Progenitor cell of endocrine pancreas (in vitro differentiated cells): ENCODE data around the gene ADAMTS17. TPM values are rescaled to one million over a fixed set of nuclear protein-coding genes. Genes with fewer than 3 reads are reported as not detected.

ENCODE experiments used
- DNase-seq: peaks from one replicate; pipeline ENCODE4 v3.0.0; 2021; ENCODE audit warnings: low spot score; ENCODE audit not compliant: unreplicated experiment
- H3K27ac Mint-ChIP-seq: 2 replicates; pipeline ENCODE4 v1.8.0; 2021; ENCODE audit warnings: mild to moderate bottlenecking, moderate library complexity, mixed read lengths
- H3K27me3 Mint-ChIP-seq: 2 replicates; pipeline ENCODE4 v1.8.0; 2021; ENCODE audit warnings: mixed read lengths
- H3K36me3 Mint-ChIP-seq: 2 replicates; pipeline ENCODE4 v1.8.0; 2022; ENCODE audit warnings: mixed read lengths; ENCODE audit not compliant: insufficient read depth
- H3K4me1 Mint-ChIP-seq: 2 replicates; pipeline ENCODE4 v1.8.0; 2021; ENCODE audit warnings: low read depth, mixed read lengths
- H3K4me3 Mint-ChIP-seq: 2 replicates; pipeline ENCODE4 v1.8.0; 2021; ENCODE audit warnings: low read depth, mild to moderate bottlenecking, moderate library complexity, mixed read lengths
- H3K9me3 Mint-ChIP-seq: 2 replicates; pipeline ENCODE4 v1.8.0; 2021; ENCODE audit warnings: low read depth, mixed read lengths
- total RNA-seq: library from RNA; stranded (reverse); gene quantifications from 2 replicates; pipeline ENCODE4 v1.2.1, GENCODE V29; 2021
- TF ChIP-seq, protein P1 (sequence below): fragments of 200-600 bp; sonication (generic); IDR thresholded peaks from one replicate; pipeline ENCODE4 v1.5.0; 2021; ENCODE audit warnings: antibody characterized with exemption, mild to moderate bottlenecking; ENCODE audit not compliant: unreplicated experiment

The ADAMTS17 gene
- total RNA-seq, 1 donor from 2014 or later = 3.5 TPM

DNA sequence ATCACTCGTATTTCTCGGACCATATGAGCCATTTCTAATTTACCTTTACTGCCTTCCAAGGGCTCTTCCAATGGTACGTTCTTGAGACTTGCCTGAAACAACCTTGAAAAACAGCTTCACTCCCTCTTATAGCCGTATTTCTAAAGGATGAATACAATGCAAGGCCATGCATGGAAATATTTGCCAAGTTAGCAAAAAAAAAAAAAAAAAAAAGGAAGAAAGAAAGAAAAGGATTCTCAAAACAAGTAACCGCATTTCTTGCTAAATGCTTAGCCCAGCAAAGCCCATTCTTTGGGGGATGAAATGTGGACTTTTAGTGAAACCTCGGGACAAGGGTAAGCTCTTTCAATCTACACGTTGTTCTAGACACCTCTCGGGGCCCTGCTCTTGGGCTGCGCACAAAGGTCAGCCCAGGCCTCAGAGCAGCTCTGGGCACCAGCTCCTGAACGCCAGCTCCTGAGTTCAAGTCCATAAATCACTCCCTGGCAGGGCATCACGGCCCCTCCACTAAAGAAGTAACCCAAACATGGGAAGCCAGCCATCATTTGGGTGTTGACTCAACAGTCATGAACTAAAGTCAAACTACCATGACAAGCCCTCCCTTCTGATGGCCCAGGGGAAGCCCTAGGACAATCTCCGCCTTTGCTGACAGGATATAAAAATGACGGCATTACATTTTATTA lies 132.7 kb downstream of the ADAMTS17 start:
- Mint-ChIP-seq H3K27me3 (no peaks in the 10 kb centered on the region), H3K36me3 (no peaks in the 10 kb centered on the region), H3K27ac (no peak overlapping the region), H3K4me1 (peaks cover 22% of the 10 kb centered on the region), H3K4me3 (no peak overlapping the region), H3K9me3 (no peaks in the 10 kb centered on the region)
- TF ChIP-seq, protein P1, sequence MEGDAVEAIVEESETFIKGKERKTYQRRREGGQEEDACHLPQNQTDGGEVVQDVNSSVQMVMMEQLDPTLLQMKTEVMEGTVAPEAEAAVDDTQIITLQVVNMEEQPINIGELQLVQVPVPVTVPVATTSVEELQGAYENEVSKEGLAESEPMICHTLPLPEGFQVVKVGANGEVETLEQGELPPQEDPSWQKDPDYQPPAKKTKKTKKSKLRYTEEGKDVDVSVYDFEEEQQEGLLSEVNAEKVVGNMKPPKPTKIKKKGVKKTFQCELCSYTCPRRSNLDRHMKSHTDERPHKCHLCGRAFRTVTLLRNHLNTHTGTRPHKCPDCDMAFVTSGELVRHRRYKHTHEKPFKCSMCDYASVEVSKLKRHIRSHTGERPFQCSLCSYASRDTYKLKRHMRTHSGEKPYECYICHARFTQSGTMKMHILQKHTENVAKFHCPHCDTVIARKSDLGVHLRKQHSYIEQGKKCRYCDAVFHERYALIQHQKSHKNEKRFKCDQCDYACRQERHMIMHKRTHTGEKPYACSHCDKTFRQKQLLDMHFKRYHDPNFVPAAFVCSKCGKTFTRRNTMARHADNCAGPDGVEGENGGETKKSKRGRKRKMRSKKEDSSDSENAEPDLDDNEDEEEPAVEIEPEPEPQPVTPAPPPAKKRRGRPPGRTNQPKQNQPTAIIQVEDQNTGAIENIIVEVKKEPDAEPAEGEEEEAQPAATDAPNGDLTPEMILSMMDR = no peak
- DNase-seq = no peak

DNA sequence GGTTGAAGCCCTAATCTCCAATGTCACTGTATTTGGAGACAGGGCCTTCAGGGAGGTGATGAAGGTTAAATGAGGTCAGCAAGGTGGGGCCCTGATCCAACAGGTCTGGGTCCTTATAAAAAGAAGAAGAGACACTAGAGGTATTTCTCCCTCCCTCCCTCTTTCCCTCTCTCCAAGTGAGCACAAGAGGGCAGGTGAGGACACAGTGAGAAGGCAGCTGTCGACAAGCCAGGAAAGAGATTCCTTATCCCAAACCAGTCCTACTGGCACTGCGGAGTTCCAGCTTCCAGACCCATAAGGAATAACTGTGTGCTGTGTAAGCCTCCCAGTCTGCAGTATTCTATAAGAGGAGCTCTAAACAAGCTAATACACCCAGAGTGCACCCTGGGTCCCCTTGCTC lies 134.7 kb downstream of the ADAMTS17 start:
- Mint-ChIP-seq H3K4me3 (no peak overlapping the region), H3K27me3 (no peaks in the 10 kb centered on the region), H3K27ac (no peak overlapping the region), H3K9me3 (no peaks in the 10 kb centered on the region), H3K36me3 (no peaks in the 10 kb centered on the region), H3K4me1 (peaks cover 25% of the 10 kb centered on the region)
- TF ChIP-seq, protein P1 = no peak
- no peak for DNase-seq

DNA sequence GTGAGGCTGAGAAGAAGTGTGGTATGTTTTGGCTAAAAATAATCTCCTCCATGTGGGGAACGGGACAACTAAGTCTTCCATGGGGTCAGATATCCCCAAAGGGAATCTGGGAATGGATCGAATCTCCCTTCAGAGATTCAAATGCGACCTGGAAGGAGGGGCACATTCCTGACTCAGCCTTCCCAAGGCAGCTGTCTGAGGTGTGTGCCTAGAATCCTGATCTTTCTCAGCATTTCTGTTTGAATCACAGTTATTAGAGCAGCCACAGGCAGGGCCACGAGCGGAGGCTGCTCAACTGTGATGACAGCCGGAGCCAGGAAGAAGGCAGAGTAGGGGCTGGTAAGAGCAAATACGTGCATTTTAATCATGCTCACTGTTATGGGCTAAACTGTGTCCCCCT lies 135.1 kb downstream of the ADAMTS17 start:
- peak overlapping the region; percentile 29 for H3K27ac Mint-ChIP-seq

DNA sequence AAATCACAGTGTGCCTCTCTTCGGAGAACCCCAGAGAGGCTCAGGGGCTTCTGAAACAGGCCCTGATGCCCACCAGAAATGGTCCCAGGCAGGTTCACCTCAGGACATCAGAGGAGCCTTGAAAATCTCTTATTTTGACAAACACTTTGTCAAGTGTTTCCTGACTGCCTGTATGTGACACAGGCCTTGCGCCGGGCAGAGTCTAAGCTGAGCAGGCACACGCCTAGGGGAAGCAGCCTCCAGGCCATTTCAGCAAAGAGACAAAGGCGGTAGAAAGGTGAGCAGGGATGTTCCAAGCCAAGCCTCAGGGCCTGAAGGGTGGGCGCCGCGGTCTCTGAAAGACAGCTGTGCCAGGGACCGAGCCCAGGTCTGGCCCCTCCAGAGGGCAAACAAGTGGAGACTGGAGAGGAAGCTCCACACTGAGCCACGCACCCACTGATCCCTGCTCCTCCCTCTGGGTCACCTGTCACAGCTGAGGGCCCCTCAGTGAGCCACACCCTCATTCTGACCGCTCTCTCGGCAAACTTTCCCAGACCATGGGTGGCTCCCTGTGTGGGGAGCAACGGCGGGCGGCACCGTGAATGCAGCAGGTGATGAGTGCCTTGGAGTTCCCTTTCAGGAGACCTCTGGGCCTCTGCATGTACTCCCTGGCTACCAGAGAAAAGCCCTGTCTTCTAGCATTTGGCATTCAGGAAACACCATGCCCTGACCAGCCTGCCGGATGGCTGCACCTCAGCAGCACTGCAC lies 136.1 kb downstream of the ADAMTS17 start:
- peaks cover 26% of the 10 kb centered on the region for H3K4me1 Mint-ChIP-seq
- H3K9me3 Mint-ChIP-seq = no peaks in the 10 kb centered on the region
- TF ChIP-seq, protein P1 = no peak
- no peaks in the 10 kb centered on the region for H3K36me3 Mint-ChIP-seq
- no peaks in the 10 kb centered on the region for H3K27me3 Mint-ChIP-seq
- H3K27ac Mint-ChIP-seq = peak overlapping the region; percentile 84
- no peak overlapping the region for H3K4me3 Mint-ChIP-seq
- no peak for DNase-seq

More for the DNA sequence above, 135.1 kb downstream of the ADAMTS17 start:
- Mint-ChIP-seq H3K4me3 (no peak overlapping the region), H3K4me1 (peaks cover 26% of the 10 kb centered on the region), H3K9me3 (no peaks in the 10 kb centered on the region), H3K27me3 (no peaks in the 10 kb centered on the region), H3K36me3 (no peaks in the 10 kb centered on the region)
- TF ChIP-seq, protein P1 = no peak
- DNase-seq = no peak

DNA sequence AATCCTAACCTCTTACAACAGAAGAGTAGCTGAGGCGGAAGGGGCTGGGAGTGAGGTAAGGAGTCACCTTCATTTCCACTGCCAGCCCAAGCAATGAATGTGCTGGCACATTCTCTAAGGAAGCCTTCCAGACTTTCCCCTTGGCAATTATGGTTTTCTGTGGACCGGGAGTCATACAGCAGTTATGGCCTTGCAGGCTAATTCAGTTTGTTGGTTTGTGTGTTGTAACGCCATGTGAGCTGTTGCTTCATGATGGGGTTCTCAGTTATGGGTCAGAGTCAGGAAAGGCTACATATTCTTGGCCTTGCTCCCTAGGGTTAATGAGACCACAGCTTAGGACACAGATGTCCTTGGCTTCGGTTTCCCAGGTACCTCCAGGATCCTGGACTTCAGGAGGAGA lies 137.0 kb downstream of the ADAMTS17 start:
- H3K27ac Mint-ChIP-seq = no peak overlapping the region
- no peaks in the 10 kb centered on the region for H3K27me3 Mint-ChIP-seq
- TF ChIP-seq, protein P1 = no peak
- no peaks in the 10 kb centered on the region for H3K9me3 Mint-ChIP-seq
- DNase-seq = no peak
- H3K4me1 Mint-ChIP-seq = peaks cover 26% of the 10 kb centered on the region
- H3K4me3 Mint-ChIP-seq = no peak overlapping the region
- no peaks in the 10 kb centered on the region for H3K36me3 Mint-ChIP-seq
